ENCODE data around the gene TDRD6. TPM values are rescaled to one million over a fixed set of nuclear protein-coding genes. Genes with fewer than 3 reads are reported as not detected.

The TDRD6 gene
- total RNA-seq, 1 experiment from 2014 or later = not detected

DNA sequence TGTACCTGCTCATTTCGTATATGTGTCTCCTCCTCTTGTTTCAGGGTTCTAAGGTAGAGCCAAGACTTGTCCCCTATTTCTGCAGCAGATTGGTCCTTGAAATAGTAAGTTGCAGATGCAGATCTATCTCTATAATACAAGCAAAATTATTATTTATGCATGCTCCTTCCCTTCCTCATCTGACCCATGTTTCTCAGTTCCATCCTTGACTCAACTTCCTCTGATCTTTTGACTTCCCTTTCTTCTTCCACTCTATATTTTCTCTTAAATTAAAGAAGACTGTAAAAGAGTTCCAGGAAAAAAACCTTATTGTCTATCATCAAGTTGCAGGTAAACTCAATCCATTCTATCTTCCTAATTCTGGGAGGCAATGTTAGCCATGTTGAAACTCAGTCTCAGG, 23.8 kb downstream of the TDRD6 start:
- no peaks in the 10 kb centered on the region for H3K4me1 ChIP-seq (ENCODE audit: control insufficient read depth, insufficient read depth, low read length)
- peaks cover 2% of the 10 kb centered on the region; the same call in 1 of the 2 replicates for H3K27me3 ChIP-seq (ENCODE audit: control insufficient read depth, insufficient read depth, low read length)
- BruUV-seq (replicated peaks) = no TSS peak
- ChIA-PET POLR2A (no interaction called here), CTCF (no interaction called here)
- H3K27ac ChIP-seq (ENCODE audit: low read length) = no peak overlapping the region
- ATAC-seq = no peak
- in situ Hi-C loops (cut with HindIII; ENCODE audit: low pct_unique_long_range_greater_than_20kb, low sequenced_read_pairs) (no loop called here), intact Hi-C loops (cut with micrococcal nuclease; ENCODE audit: unreplicated experiment) (no loop called here)
- H3K9me3 ChIP-seq (ENCODE audit: control insufficient read depth, insufficient read depth, low read depth, low read length) = no peaks in the 10 kb centered on the region
- H3K36me3 ChIP-seq (ENCODE audit: control insufficient read depth, insufficient read depth, low read length) = no peaks in the 10 kb centered on the region
- TF ChIP-seq TCF7L2 (IDR thresholded peaks at IDR 0.05; ENCODE audit: low read depth, low read length) = no peak
- no peak for TF ChIP-seq POLR2AphosphoS5 (IDR thresholded peaks at IDR 0.05; ENCODE audit: low read depth, low read length)
- TF ChIP-seq, protein P1, sequence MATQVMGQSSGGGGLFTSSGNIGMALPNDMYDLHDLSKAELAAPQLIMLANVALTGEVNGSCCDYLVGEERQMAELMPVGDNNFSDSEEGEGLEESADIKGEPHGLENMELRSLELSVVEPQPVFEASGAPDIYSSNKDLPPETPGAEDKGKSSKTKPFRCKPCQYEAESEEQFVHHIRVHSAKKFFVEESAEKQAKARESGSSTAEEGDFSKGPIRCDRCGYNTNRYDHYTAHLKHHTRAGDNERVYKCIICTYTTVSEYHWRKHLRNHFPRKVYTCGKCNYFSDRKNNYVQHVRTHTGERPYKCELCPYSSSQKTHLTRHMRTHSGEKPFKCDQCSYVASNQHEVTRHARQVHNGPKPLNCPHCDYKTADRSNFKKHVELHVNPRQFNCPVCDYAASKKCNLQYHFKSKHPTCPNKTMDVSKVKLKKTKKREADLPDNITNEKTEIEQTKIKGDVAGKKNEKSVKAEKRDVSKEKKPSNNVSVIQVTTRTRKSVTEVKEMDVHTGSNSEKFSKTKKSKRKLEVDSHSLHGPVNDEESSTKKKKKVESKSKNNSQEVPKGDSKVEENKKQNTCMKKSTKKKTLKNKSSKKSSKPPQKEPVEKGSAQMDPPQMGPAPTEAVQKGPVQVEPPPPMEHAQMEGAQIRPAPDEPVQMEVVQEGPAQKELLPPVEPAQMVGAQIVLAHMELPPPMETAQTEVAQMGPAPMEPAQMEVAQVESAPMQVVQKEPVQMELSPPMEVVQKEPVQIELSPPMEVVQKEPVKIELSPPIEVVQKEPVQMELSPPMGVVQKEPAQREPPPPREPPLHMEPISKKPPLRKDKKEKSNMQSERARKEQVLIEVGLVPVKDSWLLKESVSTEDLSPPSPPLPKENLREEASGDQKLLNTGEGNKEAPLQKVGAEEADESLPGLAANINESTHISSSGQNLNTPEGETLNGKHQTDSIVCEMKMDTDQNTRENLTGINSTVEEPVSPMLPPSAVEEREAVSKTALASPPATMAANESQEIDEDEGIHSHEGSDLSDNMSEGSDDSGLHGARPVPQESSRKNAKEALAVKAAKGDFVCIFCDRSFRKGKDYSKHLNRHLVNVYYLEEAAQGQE (IDR thresholded peaks at IDR 0.05; ENCODE audit: insufficient read depth in 1 of 2, low read depth in 2 of 2, low read length in 1 of 2) = no peak
- TF ChIP-seq, protein P2, sequence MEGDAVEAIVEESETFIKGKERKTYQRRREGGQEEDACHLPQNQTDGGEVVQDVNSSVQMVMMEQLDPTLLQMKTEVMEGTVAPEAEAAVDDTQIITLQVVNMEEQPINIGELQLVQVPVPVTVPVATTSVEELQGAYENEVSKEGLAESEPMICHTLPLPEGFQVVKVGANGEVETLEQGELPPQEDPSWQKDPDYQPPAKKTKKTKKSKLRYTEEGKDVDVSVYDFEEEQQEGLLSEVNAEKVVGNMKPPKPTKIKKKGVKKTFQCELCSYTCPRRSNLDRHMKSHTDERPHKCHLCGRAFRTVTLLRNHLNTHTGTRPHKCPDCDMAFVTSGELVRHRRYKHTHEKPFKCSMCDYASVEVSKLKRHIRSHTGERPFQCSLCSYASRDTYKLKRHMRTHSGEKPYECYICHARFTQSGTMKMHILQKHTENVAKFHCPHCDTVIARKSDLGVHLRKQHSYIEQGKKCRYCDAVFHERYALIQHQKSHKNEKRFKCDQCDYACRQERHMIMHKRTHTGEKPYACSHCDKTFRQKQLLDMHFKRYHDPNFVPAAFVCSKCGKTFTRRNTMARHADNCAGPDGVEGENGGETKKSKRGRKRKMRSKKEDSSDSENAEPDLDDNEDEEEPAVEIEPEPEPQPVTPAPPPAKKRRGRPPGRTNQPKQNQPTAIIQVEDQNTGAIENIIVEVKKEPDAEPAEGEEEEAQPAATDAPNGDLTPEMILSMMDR (IDR thresholded peaks at IDR 0.05) = no peak
- TF ChIP-seq SIN3A (IDR thresholded peaks at IDR 0.05; ENCODE audit: borderline replicate concordance, insufficient read depth, low read depth, low read length) = no peak
- no peak for DNase-seq (ENCODE audit: low read depth, low spot score)
- no peak overlapping the region for H3K4me3 ChIP-seq (ENCODE audit: low read depth in 2 of 2, low read length in 2 of 2)

DNA sequence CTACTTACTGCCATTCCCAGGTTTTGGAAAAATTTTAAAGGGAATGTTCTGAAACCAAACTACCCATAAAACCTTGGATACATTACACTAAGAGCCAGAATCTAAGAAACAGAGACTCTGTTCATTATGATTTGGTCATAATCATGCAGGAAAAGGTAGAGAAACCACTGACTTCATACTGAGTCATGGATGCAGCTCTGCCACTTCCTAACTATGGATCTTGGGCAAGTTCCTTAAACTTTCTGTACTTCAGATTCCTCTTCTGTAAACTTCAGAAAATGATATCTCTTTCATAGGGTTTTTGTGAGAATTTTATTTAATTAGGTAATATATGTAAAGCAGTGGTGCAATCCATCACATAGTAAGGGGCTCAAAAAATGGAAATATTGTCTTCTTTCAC, 27.5 kb downstream of the TDRD6 start:
- no peaks in the 10 kb centered on the region for H3K4me1 ChIP-seq (ENCODE audit: control insufficient read depth, insufficient read depth, low read length)
- no peak for ATAC-seq
- in situ Hi-C loops (cut with HindIII; ENCODE audit: low pct_unique_long_range_greater_than_20kb, low sequenced_read_pairs) = no loop called here

More for the DNA sequence above, 27.5 kb downstream of the TDRD6 start:
- no peak for DNase-seq (ENCODE audit: low read depth, low spot score)
- ChIA-PET POLR2A (no interaction called here), CTCF (no interaction called here)
- Histone ChIP-seq H3K27ac (ENCODE audit: low read length) (no peak overlapping the region), H3K9me3 (ENCODE audit: control insufficient read depth, insufficient read depth, low read depth, low read length) (no peaks in the 10 kb centered on the region), H3K4me3 (ENCODE audit: low read depth in 2 of 2, low read length in 2 of 2) (no peak overlapping the region), H3K27me3 (ENCODE audit: control insufficient read depth, insufficient read depth, low read length) (peaks cover 2% of the 10 kb centered on the region; the same call in 1 of the 2 replicates), H3K36me3 (ENCODE audit: control insufficient read depth, insufficient read depth, low read length) (no peaks in the 10 kb centered on the region)
- intact Hi-C loops (cut with micrococcal nuclease; ENCODE audit: unreplicated experiment) = no loop called here
- BruUV-seq (replicated peaks) = no TSS peak
- TF ChIP-seq TCF7L2 (IDR thresholded peaks at IDR 0.05; ENCODE audit: low read depth, low read length) = no peak
- TF ChIP-seq SIN3A (IDR thresholded peaks at IDR 0.05; ENCODE audit: borderline replicate concordance, insufficient read depth, low read depth, low read length) = no peak
- TF ChIP-seq, protein P2 (IDR thresholded peaks at IDR 0.05) = no peak
- TF ChIP-seq POLR2AphosphoS5 (IDR thresholded peaks at IDR 0.05; ENCODE audit: low read depth, low read length) = no peak
- TF ChIP-seq, protein P1 (IDR thresholded peaks at IDR 0.05; ENCODE audit: insufficient read depth in 1 of 2, low read depth in 2 of 2, low read length in 1 of 2) = no peak

Measured in Panc1 (cell line).